Liver (tissue), 9 donors: ENCODE results near the gene RALGPS2. TPM values are rescaled to one million over a fixed set of nuclear protein-coding genes. Genes with fewer than 3 reads are reported as not detected.

ENCODE experiments used
- DNase-seq: peaks from one replicate; pipeline ENCODE4 v3.0.0-alpha.2; 2017; ENCODE audit warnings: low spot score
- H3K27ac ChIP-seq, 2 donors: one replicate each; pipeline ENCODE4 v1.7.0; 2013; ENCODE audit warnings: inconsistent platforms in 2 of 2, low read length in 2 of 2, control low read depth in 1 of 2, low read depth in 1 of 2, mild to moderate bottlenecking in 1 of 2
- H3K27me3 ChIP-seq, 4 donors: one replicate each; pipeline versions ENCODE4 v1.6.1 to v1.7.0; 2013; ENCODE audit warnings: low read length in 3 of 4, inconsistent platforms in 1 of 4, mild to moderate bottlenecking in 1 of 4, moderate library complexity in 1 of 4; ENCODE audit not compliant: control insufficient read depth in 4 of 4, insufficient read depth in 4 of 4
- H3K36me3 ChIP-seq, 4 donors: one replicate each; pipeline versions ENCODE4 v1.6.1 to v1.7.0; 2013; ENCODE audit warnings: low read length in 3 of 4, mild to moderate bottlenecking in 3 of 4, low read depth in 1 of 4, moderate library complexity in 1 of 4; ENCODE audit not compliant: control insufficient read depth in 4 of 4, insufficient read depth in 3 of 4
- H3K4me1 ChIP-seq, 4 donors: one replicate each; pipeline versions ENCODE4 v1.6.1 to v1.7.0; 2013; ENCODE audit warnings: low read length in 3 of 4, mild to moderate bottlenecking in 3 of 4, moderate library complexity in 1 of 4; ENCODE audit not compliant: control insufficient read depth in 4 of 4, insufficient read depth in 4 of 4
- H3K4me3 ChIP-seq, 3 donors: one replicate each; pipeline versions ENCODE4 v1.6.1 to v1.7.0; 2013; ENCODE audit warnings: low read length in 3 of 3, control low read depth in 1 of 3, low read depth in 1 of 3, mild to moderate bottlenecking in 1 of 3
- H3K9ac ChIP-seq, 2 donors: one replicate each; pipeline ENCODE4 v1.7.0; 2013; ENCODE audit warnings: low read length in 2 of 2, mild to moderate bottlenecking in 2 of 2, moderate library complexity in 2 of 2, control low read depth in 1 of 2, low read depth in 1 of 2
- H3K9me3 ChIP-seq, 4 donors: one replicate each; pipeline versions ENCODE4 v1.6.1 to v1.7.0; 2013; ENCODE audit warnings: low read length in 3 of 4; ENCODE audit not compliant: control insufficient read depth in 4 of 4
- ATF3 ChIP-seq: IDR thresholded peaks from 2 replicates; pipeline ENCODE4 v1.6.1; 2016; ENCODE audit warnings: antibody characterized with exemption
- CTCF ChIP-seq: fragments of 150-350 bp; IDR thresholded peaks from 2 replicates; pipeline ENCODE4 v1.5.1; 2017; ENCODE audit warnings: improper control_type of control experiment, low read depth, low read length; ENCODE audit not compliant: missing input control
- EGR1 ChIP-seq, 2 donors: IDR thresholded peaks; 2 replicates each; pipeline ENCODE4 v1.6.1; 2016 to 2018; ENCODE audit warnings: antibody characterized with exemption in 2 of 2, low read depth in 2 of 2
- FOXA1 ChIP-seq: IDR thresholded peaks from 2 replicates; pipeline ENCODE4 v1.6.1; 2016; ENCODE audit warnings: antibody characterized with exemption
- FOXA2 ChIP-seq: IDR thresholded peaks from 2 replicates; pipeline ENCODE4 v1.6.1; 2016; ENCODE audit warnings: antibody characterized with exemption
- GABPA ChIP-seq, 2 donors: IDR thresholded peaks in 1 of 2; conservative IDR thresholded peaks in 1 of 2; 2 replicates each; pipeline ENCODE4 v1.6.1; 2016; ENCODE audit warnings: antibody characterized with exemption in 2 of 2, mild to moderate bottlenecking in 1 of 2, moderate library complexity in 1 of 2
- HNF4A ChIP-seq, 2 donors: conservative IDR thresholded peaks; 2 replicates each; pipeline ENCODE4 v1.6.1; 2016; ENCODE audit warnings: antibody characterized with exemption in 2 of 2, mild to moderate bottlenecking in 2 of 2
- HNF4G ChIP-seq: IDR thresholded peaks from 2 replicates; pipeline ENCODE4 v1.6.1; 2016; ENCODE audit warnings: antibody characterized with exemption
- JUND ChIP-seq, 2 donors: IDR thresholded peaks; 2 replicates each; pipeline ENCODE4 v1.6.1; 2016; ENCODE audit warnings: antibody characterized with exemption in 2 of 2
- MAX ChIP-seq: IDR thresholded peaks from 2 replicates; pipeline ENCODE4 v1.6.1; 2016; ENCODE audit warnings: antibody characterized with exemption
- NR2F2 ChIP-seq: IDR thresholded peaks from 2 replicates; pipeline ENCODE4 v1.6.1; 2016; ENCODE audit warnings: antibody characterized with exemption
- RAD21 ChIP-seq, 2 donors: IDR thresholded peaks; 2 replicates each; pipeline ENCODE4 v1.6.1; 2016; ENCODE audit warnings: antibody characterized with exemption in 2 of 2, mild to moderate bottlenecking in 2 of 2
- REST ChIP-seq: IDR thresholded peaks from 2 replicates; pipeline ENCODE4 v1.6.1; 2016; ENCODE audit warnings: antibody characterized with exemption, mild to moderate bottlenecking
- RXRA ChIP-seq, 2 donors: IDR thresholded peaks; 2 replicates each; pipeline ENCODE4 v1.6.1; 2017 to 2018; ENCODE audit warnings: antibody characterized with exemption in 2 of 2, mild to moderate bottlenecking in 1 of 2
- SP1 ChIP-seq: IDR thresholded peaks from 2 replicates; pipeline ENCODE4 v1.6.1; 2018; ENCODE audit warnings: antibody characterized with exemption, mild to moderate bottlenecking
- TAF1 ChIP-seq: conservative IDR thresholded peaks from 2 replicates; pipeline ENCODE4 v1.6.1; 2016; ENCODE audit warnings: antibody characterized with exemption, mild to moderate bottlenecking
- YY1 ChIP-seq: IDR thresholded peaks from 2 replicates; pipeline ENCODE4 v1.6.1; 2016; ENCODE audit warnings: antibody characterized with exemption, mild to moderate bottlenecking
- ZBTB33 ChIP-seq: IDR thresholded peaks from 2 replicates; pipeline ENCODE4 v1.6.1; 2016; ENCODE audit warnings: antibody characterized with exemption
- WGBS: extraction: QIAGEN DNeasy Blood & Tissue Kit; methylation state at CpG from one replicate; pipeline ENCODE4 v1.1.7; 2013; 5-methylcytosine and 5-hydroxymethylcytosine counted together
- polyA plus RNA-seq, 2 donors: library from polyadenylated mRNA; stranded (reverse) in 1 of 2; unstranded in 1 of 2; fragments of 200-250 nt in 1 of 2; fragments of >200 nt in 1 of 2; fragmentation: Nextera tagmentation in 1 of 2; extraction: Ambion mirVana in 1 of 2; gene quantifications; one replicate each; pipeline versions ENCODE4 v1.2.1 to v1.2.3, GENCODE V29; 2013 to 2015
- total RNA-seq, 2 donors: library from RNA; depleted of rRNA; stranded (reverse); fragments of >200 nt; gene quantifications; one replicate each; pipeline ENCODE4 v1.2.3, GENCODE V29; 2014
- donor health status: healthy.
- donor health status: healthy.
- donor health status: healthy.
- donor health status: healthy.
- donor health status: healthy.

RALGPS2 gene
- total and polyA plus RNA-seq, 4 donors, result 8.1 to 39.2 (median 16.9) TPM

GRCh38 chr1:178745260-178745659 lies 20.2 kb downstream of the RALGPS2 start:
- WGBS, result 35% methylated on average over 2 of the region's 2 CpGs
- no peaks in the 10 kb centered on the region for H3K9me3 ChIP-seq
- H3K9ac ChIP-seq, result no peak overlapping the region
- peaks cover 0 to 6% (median 0%) of the 10 kb centered on the region in 4 donors for H3K36me3 ChIP-seq
- H3K27me3 ChIP-seq, result no peaks in the 10 kb centered on the region
- no peak for DNase-seq
- H3K4me1 ChIP-seq, result peaks cover 4 to 18% (median 14%) of the 10 kb centered on the region in 4 donors
- H3K27ac ChIP-seq, result peak overlapping the region in 1 of 2 donors; percentile 26
- H3K4me3 ChIP-seq, result peak overlapping the region in 1 of 3 donors; percentile 15
- no peak for TF ChIP-seq EGR1 (IDR thresholded peaks at IDR 0.05; ENCODE audit: low read depth in 2 of 2)
- peak; percentile 79 for TF ChIP-seq YY1
- no peak for TF ChIP-seq NR2F2
- peak; percentile 91 to 95 for TF ChIP-seq HNF4A (conservative IDR thresholded peaks at IDR 0.05)
- TF ChIP-seq FOXA1, result no peak
- peak in 1 of 2 donors; percentile 12 for TF ChIP-seq GABPA (IDR thresholded peaks at IDR 0.05 in 1 of 2, conservative IDR thresholded peaks at IDR 0.05 in 1 of 2)
- no peak for TF ChIP-seq MAX
- peak; percentile 21 to 33 for TF ChIP-seq RAD21 (IDR thresholded peaks at IDR 0.05)
- peak; percentile 71 for TF ChIP-seq SP1
- TF ChIP-seq ZBTB33, result peak; percentile 29
- TF ChIP-seq REST, result no peak
- peak; percentile 82 for TF ChIP-seq ATF3
- TF ChIP-seq CTCF, result no peak
- TF ChIP-seq HNF4G, result peak; percentile 70
- peak in 1 of 2 donors; percentile 37 for TF ChIP-seq JUND (IDR thresholded peaks at IDR 0.05)
- peak; percentile 63 for TF ChIP-seq FOXA2
- no peak for TF ChIP-seq TAF1
- TF ChIP-seq RXRA (IDR thresholded peaks at IDR 0.05), result peak; percentile 61 to 75
